ENCODE data around the gene SCAF1.
A peak's percentile ranks its signal among the peaks of the same experiment; 100 is the strongest.

The SCAF1 gene

GRCh38 chr19:49669516-49669915 is 27.5 kb downstream of the SCAF1 start:
- DNase-seq, result no peak

DNA sequence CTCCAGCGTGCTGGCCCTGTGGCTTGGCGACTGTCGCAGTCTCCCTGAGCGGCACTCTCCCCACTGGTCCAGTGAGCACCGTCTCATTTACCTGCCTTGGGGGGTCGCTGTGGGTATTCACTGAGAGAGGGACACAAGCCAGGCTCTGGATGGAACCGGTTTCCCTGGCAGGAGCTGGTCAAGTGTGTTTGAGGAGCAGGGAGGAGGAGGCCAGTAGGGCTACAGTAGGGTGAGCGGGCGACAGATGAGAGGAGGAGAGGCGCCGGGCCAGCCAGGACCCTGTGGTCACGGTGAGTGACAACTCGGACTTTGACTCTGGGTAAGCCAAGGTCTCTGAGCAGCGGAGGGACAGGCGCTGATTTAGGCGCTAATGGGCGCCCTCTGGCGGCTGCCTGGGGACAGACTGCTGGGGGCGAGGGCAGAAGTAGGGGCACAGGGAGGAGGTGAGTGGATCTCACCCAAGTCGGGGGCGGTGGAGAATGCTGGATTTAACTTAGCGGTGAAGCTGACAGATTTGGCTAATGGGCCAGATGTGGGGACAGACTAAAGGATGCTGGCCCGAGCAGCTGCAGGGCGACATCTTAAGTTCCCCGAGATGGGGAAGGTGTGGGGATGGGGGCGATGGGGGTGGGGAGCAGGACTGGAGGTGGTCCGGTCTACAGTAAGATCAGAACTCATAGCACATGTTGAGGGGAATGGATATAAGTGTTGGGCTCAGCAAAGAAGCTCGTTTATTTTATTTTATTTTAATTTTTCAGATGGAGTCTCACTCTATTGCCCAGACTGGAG is 30.3 kb downstream of the SCAF1 start:
- DNase-seq, result peak; percentile 90

- DNase-seq, result no peak
Measured at GRCh38 chr19:49676136-49676783, 34.3 kb downstream of the SCAF1 start.

DNA sequence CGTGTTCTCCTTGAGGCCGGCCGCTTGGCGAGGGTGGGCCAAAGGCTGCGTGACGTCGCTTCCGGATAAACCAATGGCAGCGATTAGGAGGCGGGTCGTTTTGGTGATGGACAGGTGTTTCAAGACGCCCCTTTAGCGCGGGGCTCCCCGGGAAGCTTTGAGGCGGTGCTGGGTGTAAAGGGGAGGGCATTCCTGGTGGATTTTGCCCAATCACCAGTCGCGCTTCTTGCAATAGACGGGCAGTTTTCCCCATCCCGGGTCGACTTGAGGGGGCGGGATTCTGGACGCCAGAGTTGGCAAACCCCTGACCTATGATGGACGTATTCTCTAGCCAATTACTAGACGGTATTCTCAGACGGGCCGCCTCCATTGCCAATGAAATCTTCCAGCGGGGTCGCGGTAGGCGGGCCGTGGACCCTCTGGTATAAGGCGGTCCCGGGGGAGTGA is 34.8 kb downstream of the SCAF1 start:
- peak; percentile 99 for DNase-seq

GRCh38 chr19:49677231-49677900 is 35.4 kb downstream of the SCAF1 start, which contains the start of gene PRMT1:
Gene PRMT1 (plus strand): TSS chr19:49677271. CDS start chr19:49677281, 10 bp downstream.
- DNase-seq, result no peak

DNA sequence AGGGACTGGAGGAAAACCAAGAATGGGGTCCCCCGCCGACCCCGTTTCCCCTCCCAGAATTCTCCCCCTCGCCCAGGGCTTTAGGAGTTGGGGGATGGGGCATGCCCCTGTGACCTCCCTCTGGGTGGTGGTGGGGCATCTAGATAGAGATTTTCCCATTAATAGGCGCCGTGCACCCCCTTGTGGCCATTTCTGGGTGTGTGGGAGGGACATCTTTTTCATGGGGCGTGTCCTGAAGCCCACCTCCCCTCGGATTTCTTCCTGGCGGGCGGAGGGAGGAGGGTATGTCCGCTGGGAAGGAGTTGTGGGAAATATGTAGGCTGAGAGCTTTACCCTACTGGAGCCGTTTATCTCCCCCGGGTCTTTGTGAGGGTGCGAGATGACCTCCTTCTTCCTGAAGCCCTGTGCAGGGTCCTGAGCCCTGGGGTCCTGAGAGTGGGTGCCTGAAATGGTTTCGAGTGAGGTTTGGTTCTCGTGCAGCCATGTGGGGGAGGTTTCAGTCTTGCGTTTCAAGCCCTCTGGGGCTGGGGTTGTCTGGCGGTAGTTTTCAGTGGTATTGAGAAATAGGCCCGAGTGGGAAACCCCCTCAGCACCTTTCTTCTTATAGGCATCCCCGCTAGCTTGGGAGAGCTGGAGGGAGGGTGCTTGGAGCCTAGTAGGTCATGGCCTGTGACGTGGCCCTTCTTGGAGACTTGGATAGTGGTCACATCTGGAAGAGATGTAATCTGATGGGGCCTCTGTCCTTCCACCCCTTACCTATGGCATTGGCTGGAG is 36.1 kb downstream of the SCAF1 start:
- peak; percentile 91 for DNase-seq

DNA sequence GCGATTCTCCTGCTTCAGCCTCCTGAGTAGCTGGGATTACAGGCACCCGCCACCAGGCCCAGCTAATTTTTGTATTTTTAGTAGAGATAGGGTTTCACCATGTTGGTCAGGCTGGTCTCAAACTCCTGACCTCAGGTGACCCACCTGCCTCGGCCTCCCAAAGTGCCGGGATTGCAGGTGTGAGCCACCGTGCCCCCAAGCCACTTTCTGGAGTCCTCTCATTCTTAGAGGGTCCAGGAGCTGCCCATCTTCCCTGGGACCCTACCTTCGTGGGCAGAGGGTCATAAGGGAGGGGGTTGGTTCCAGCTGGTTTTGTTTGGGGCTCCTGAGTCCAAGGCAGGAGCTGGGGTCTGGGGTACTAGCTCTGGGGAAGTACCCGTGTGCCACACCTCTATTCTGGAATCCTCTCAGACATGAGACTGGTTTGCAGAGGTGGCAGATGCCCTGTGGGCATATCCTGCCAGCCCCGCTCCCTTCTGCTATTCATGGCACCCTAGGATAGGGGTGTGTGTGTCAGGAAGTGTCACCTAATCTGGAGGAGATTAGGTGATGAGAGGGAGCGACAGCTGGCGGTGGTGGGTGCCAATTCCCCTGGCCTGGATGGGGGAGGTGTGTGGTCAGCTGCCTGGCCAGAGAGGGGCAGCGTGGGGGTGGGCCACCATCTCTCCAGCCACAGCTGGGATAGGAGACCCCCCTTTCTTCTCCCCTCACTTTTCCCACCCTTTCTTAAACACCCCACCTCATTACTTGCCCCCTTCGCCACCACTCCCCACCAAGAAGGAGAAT is 37.2 kb downstream of the SCAF1 start:
- DNase-seq, result no peak

- no peak for DNase-seq
Measured at GRCh38 chr19:49679771-49680413, 37.9 kb downstream of the SCAF1 start.

GRCh38 chr19:49680421-49681351 is 38.7 kb downstream of the SCAF1 start:
- DNase-seq, result peak; percentile 99

DNA sequence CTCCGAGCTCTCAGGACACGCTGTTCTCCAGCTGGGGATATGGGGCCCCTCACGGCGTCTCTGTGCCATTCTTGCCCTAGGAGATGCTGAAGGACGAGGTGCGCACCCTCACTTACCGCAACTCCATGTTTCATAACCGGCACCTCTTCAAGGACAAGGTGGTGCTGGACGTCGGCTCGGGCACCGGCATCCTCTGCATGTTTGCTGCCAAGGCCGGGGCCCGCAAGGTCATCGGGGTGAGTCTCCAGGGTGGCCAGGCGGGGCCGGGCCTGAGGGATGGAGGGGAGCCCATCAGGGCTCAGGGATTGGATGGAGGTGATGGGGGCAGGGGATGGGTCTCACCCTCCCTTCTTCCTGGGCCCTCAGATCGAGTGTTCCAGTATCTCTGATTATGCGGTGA is 39.8 kb downstream of the SCAF1 start:
- no peak for DNase-seq

GRCh38 chr19:49682274-49682673 is 40.3 kb downstream of the SCAF1 start:
- no peak for DNase-seq

DNA sequence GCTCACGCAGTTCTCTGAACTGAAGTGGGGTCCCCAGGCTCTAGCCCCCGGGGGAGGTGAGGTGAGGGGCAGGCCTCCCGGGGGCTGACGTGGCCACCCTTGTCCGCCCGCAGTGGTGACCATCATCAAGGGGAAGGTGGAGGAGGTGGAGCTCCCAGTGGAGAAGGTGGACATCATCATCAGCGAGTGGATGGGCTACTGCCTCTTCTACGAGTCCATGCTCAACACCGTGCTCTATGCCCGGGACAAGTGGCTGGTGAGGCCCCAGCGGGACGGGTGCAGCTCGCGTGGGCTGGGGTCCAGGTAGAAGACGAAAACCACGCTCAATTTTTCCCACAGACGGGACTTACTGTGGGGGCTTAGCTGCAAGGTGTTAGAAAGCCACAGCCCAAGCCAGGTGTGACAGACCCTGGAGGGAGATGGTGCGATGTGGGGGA is 41.8 kb downstream of the SCAF1 start:
- DNase-seq, result no peak

- DNase-seq, result peak; percentile 62
Measured at GRCh38 chr19:49684251-49684982, 42.4 kb downstream of the SCAF1 start.

GRCh38 chr19:49684983-49685553 is 43.1 kb downstream of the SCAF1 start:
- DNase-seq, result no peak

DNA sequence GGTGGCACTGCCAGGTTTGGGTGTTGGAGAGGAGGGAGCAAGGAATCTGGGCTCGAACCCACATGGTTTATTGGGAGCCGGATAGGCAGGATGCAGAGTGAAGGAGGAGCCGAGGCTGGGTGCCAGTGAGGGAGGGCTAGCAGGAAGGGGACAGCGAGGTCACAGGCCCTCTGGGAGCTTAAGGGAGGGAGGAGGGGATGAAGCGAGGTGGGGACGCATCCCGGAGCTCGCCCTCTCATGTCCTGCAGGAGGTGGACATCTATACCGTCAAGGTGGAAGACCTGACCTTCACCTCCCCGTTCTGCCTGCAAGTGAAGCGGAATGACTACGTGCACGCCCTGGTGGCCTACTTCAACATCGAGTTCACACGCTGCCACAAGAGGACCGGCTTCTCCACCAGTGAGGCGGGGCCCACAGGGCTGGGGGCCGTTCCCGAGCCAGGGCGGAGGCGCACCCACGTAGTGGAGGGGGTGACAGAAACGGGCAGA is 43.9 kb downstream of the SCAF1 start:
- no peak for DNase-seq

GRCh38 chr19:49686503-49687088 is 44.6 kb downstream of the SCAF1 start:
- DNase-seq, result no peak

DNA sequence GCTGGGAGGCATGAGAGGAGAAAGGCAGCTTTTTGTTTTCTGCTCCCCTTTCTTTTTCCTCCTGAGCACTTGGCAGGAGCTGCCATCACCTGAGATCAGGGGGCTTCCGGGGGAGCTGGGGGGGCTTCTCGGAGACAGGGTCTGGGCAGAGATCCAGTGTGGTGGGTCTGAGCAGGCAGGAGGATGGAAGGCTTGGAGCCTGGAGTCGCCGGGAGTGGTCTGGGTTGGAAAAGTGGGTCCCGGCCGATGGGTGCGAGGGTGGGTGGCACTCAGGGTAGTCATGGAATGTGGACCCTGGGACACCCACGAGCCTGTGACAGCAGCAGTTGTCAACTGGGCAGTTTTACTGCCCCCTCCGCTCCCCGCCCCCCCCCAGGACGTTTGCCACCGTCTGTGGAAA is 45.1 kb downstream of the SCAF1 start:
- no peak for DNase-seq

GRCh38 chr19:49687566-49688316 is 45.7 kb downstream of the SCAF1 start:
- no peak for DNase-seq
